Embryonic facial prominence (tissue), 1 donor: ENCODE measurements around the gene SMAD5.

Experiments
- DNase-seq: peaks from one replicate; pipeline ENCODE4 v3.0.0-alpha.2; 2016; ENCODE audit errors: extremely low spot score

Gene SMAD5

GRCh38 chr5:136114414-136115125 lies 18.1 kb upstream of the SMAD5 start:
- DNase-seq = no peak

- no peak for DNase-seq
These were observed 17.3 kb upstream of the SMAD5 start for GRCh38 chr5:136115183-136115865.

- no peak for DNase-seq
These were observed 12.1 kb upstream of the SMAD5 start for GRCh38 chr5:136120529-136120928.

GRCh38 chr5:136123236-136123768 lies 9.3 kb upstream of the SMAD5 start:
- no peak for DNase-seq

GRCh38 chr5:136127560-136127959 lies 5.1 kb upstream of the SMAD5 start:
- no peak for DNase-seq

- DNase-seq = no peak
These were observed 4.2 kb upstream of the SMAD5 start for GRCh38 chr5:136128481-136128880.

- DNase-seq = no peak
These were observed 3.2 kb upstream of the SMAD5 start for GRCh38 chr5:136129445-136129844.

GRCh38 chr5:136130581-136130980 lies 2.1 kb upstream of the SMAD5 start:
- no peak for DNase-seq

GRCh38 chr5:136132087-136132486 lies 558 bp upstream of the SMAD5 start:
- no peak for DNase-seq

- peak; percentile 71 for DNase-seq
These were observed 727 bp downstream of the SMAD5 start for GRCh38 chr5:136133222-136133921.

- DNase-seq = no peak
These were observed 1.3 kb downstream of the SMAD5 start for GRCh38 chr5:136133922-136134379.

GRCh38 chr5:136134653-136135052 lies 2.0 kb downstream of the SMAD5 start:
- no peak for DNase-seq

GRCh38 chr5:136135536-136135935 lies 2.9 kb downstream of the SMAD5 start:
- DNase-seq = no peak

GRCh38 chr5:136137497-136138220 lies 5.0 kb downstream of the SMAD5 start:
- no peak for DNase-seq

- no peak for DNase-seq
These were observed 8.9 kb downstream of the SMAD5 start for GRCh38 chr5:136141561-136141960.

GRCh38 chr5:136143312-136143711 lies 10.7 kb downstream of the SMAD5 start:
- DNase-seq = no peak

- DNase-seq = no peak
These were observed 11.1 kb downstream of the SMAD5 start for GRCh38 chr5:136143763-136144162.

- DNase-seq = no peak
These were observed 12.4 kb downstream of the SMAD5 start for GRCh38 chr5:136145030-136145429.

GRCh38 chr5:136146201-136146600 lies 13.6 kb downstream of the SMAD5 start:
- no peak for DNase-seq

- no peak for DNase-seq
These were observed 15.0 kb downstream of the SMAD5 start for GRCh38 chr5:136147632-136148031.

GRCh38 chr5:136149891-136150290 lies 17.2 kb downstream of the SMAD5 start:
- DNase-seq = no peak
